ENCODE data around the gene JADE2.

The JADE2 gene

GRCh38 chr5:134578578-134579283 lies 53.3 kb downstream of the JADE2 start:
- H2AFZ ChIP-seq (ENCODE audit: low read depth, low read length), result no peak overlapping the region
- no peak overlapping the region for H3K18ac ChIP-seq (ENCODE audit: low read depth in 1 of 2, low read length in 2 of 2)
- H4K91ac ChIP-seq (ENCODE audit: low read length), result no peak overlapping the region
- no peak overlapping the region for H2BK5ac ChIP-seq (ENCODE audit: low read depth, low read length, poor library complexity, severe bottlenecking)
- H3K23ac ChIP-seq (ENCODE audit: low read length in 2 of 2), result no peak overlapping the region
- no peak overlapping the region for H2BK15ac ChIP-seq (ENCODE audit: low read depth, poor library complexity, severe bottlenecking)
- peaks cover 26% of the 10 kb centered on the region for H3K4me1 ChIP-seq (ENCODE audit: control insufficient read depth, insufficient read depth, low read depth, low read length)
- H4K8ac ChIP-seq (ENCODE audit: low read length), result no peak overlapping the region
- DNase-seq, result no peak
- H3K79me1 ChIP-seq (replicated peaks; ENCODE audit: low read length, poor library complexity, severe bottlenecking), result peaks cover 38% of the 10 kb centered on the region
- H3K36me3 ChIP-seq (ENCODE audit: control insufficient read depth in 1 of 2, insufficient read depth in 2 of 2, low read depth in 1 of 2, low read length in 2 of 2), result peaks cover 79 to 88% of the 10 kb centered on the region in 2 experiments
- H3K4me3 ChIP-seq (ENCODE audit: insufficient read depth in 1 of 2, low read depth in 1 of 2, low read length in 2 of 2), result no peak overlapping the region
- H3K9ac ChIP-seq (ENCODE audit: low read length), result no peak overlapping the region
- no peak overlapping the region for H3K27ac ChIP-seq (ENCODE audit: low read length, poor library complexity, severe bottlenecking)
- no peak overlapping the region for H2BK12ac ChIP-seq (ENCODE audit: low read length in 2 of 2)
- no peak overlapping the region for H2AK5ac ChIP-seq (ENCODE audit: low read length, severe bottlenecking)
- H3K4me2 ChIP-seq (ENCODE audit: low read length, poor library complexity, severe bottlenecking), result no peak overlapping the region
- H3K4ac ChIP-seq (ENCODE audit: low read depth in 1 of 2, low read length in 2 of 2), result no peak overlapping the region
- H3K14ac ChIP-seq (ENCODE audit: low read length in 2 of 2), result no peak overlapping the region
- WGBS, result 96% methylated on average over 31 of the region's 32 CpGs
- no peaks in the 10 kb centered on the region for H3K27me3 ChIP-seq (ENCODE audit: control insufficient read depth in 1 of 2, insufficient read depth in 1 of 2, low read length in 2 of 2)
- H2BK120ac ChIP-seq (ENCODE audit: low read depth, low read length), result no peak overlapping the region
- H3K9me3 ChIP-seq (ENCODE audit: control insufficient read depth, low read length), result no peaks in the 10 kb centered on the region

DNA sequence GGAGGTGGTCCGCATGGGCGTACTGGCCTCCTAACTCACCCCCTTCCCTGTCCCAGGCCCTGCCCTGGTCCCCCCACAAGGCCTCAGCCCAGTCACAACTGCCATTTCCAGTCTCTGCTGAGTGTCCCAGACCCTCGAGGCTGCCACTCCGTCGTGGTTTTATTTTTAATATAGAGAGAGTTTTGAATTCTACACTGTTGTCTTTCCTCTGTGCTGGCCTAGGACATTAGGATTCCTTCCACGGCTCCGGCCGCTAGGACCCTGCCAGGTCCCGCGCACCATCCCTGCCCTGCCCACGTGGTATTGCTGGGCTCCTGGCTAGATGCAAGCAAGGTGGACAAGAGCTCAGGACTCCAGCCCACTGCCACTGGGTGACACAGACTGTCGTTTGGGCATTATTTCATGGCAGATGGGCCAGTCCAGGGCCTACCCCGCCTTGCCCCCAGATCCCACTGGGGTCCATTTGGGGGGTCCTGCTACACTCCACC lies 53.9 kb downstream of the JADE2 start:
- H3K9ac ChIP-seq (ENCODE audit: low read length), result peak overlapping the region; percentile 42
- H3K14ac ChIP-seq (ENCODE audit: low read length in 2 of 2), result no peak overlapping the region
- no peak overlapping the region for H2AK5ac ChIP-seq (ENCODE audit: low read length, severe bottlenecking)
- H2BK12ac ChIP-seq (ENCODE audit: low read length in 2 of 2), result no peak overlapping the region
- H3K27me3 ChIP-seq (ENCODE audit: control insufficient read depth in 1 of 2, insufficient read depth in 1 of 2, low read length in 2 of 2), result no peaks in the 10 kb centered on the region
- no peak overlapping the region for H2BK120ac ChIP-seq (ENCODE audit: low read depth, low read length)
- peaks cover 73 to 83% of the 10 kb centered on the region in 2 experiments for H3K36me3 ChIP-seq (ENCODE audit: control insufficient read depth in 1 of 2, insufficient read depth in 2 of 2, low read depth in 1 of 2, low read length in 2 of 2)
- no peak overlapping the region for H3K4ac ChIP-seq (ENCODE audit: low read depth in 1 of 2, low read length in 2 of 2)
- no peak overlapping the region for H3K27ac ChIP-seq (ENCODE audit: low read length, poor library complexity, severe bottlenecking)
- 96% methylated on average over 11 of the region's 13 CpGs for WGBS
- H3K23ac ChIP-seq (ENCODE audit: low read length in 2 of 2), result no peak overlapping the region
- no peak overlapping the region for H2BK5ac ChIP-seq (ENCODE audit: low read depth, low read length, poor library complexity, severe bottlenecking)
- no peaks in the 10 kb centered on the region for H3K9me3 ChIP-seq (ENCODE audit: control insufficient read depth, low read length)
- peaks cover 22% of the 10 kb centered on the region for H3K4me1 ChIP-seq (ENCODE audit: control insufficient read depth, insufficient read depth, low read depth, low read length)
- no peak overlapping the region for H2BK15ac ChIP-seq (ENCODE audit: low read depth, poor library complexity, severe bottlenecking)
- DNase-seq, result no peak
- peaks cover 36% of the 10 kb centered on the region for H3K79me1 ChIP-seq (replicated peaks; ENCODE audit: low read length, poor library complexity, severe bottlenecking)
- H3K4me2 ChIP-seq (ENCODE audit: low read length, poor library complexity, severe bottlenecking), result no peak overlapping the region
- H2AFZ ChIP-seq (ENCODE audit: low read depth, low read length), result no peak overlapping the region
- H3K18ac ChIP-seq (ENCODE audit: low read depth in 1 of 2, low read length in 2 of 2), result no peak overlapping the region
- H4K91ac ChIP-seq (ENCODE audit: low read length), result no peak overlapping the region
- no peak overlapping the region for H4K8ac ChIP-seq (ENCODE audit: low read length)
- H3K4me3 ChIP-seq (ENCODE audit: insufficient read depth in 1 of 2, low read depth in 1 of 2, low read length in 2 of 2), result no peak overlapping the region

DNA sequence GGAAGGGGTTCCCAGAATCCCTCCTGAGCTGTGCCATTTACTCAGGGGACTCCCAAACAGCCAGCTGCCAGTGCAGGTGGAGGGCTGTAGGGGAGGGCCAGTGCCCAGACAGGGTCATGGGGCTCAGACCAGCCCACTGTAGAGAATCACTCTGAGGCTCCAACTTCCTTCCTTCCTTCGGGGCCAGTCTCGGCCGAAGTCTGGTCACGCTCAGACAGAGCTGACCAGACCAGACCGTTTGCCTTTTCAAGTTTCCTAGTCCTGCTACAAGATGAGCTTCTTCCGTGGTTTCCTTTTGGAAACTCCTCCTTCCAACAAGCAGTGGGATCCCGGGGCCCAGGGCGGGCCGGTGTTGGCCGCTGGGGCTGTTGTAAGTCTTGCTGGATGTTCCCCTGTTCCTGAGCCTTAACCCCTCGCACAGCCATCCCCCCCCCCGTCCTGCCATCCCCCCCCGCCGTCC lies 54.6 kb downstream of the JADE2 start:
- Histone ChIP-seq H3K79me1 (replicated peaks; ENCODE audit: low read length, poor library complexity, severe bottlenecking) (peaks cover 34% of the 10 kb centered on the region), H3K4me1 (ENCODE audit: control insufficient read depth, insufficient read depth, low read depth, low read length) (peaks cover 16% of the 10 kb centered on the region), H2BK12ac (ENCODE audit: low read length in 2 of 2) (no peak overlapping the region), H3K23ac (ENCODE audit: low read length in 2 of 2) (no peak overlapping the region), H3K27ac (ENCODE audit: low read length, poor library complexity, severe bottlenecking) (no peak overlapping the region), H3K4ac (ENCODE audit: low read depth in 1 of 2, low read length in 2 of 2) (no peak overlapping the region), H4K91ac (ENCODE audit: low read length) (no peak overlapping the region), H2BK5ac (ENCODE audit: low read depth, low read length, poor library complexity, severe bottlenecking) (no peak overlapping the region), H3K9ac (ENCODE audit: low read length) (peak overlapping the region; percentile 42), H3K36me3 (ENCODE audit: control insufficient read depth in 1 of 2, insufficient read depth in 2 of 2, low read depth in 1 of 2, low read length in 2 of 2) (peaks cover 66 to 77% of the 10 kb centered on the region in 2 experiments), H3K27me3 (ENCODE audit: control insufficient read depth in 1 of 2, insufficient read depth in 1 of 2, low read length in 2 of 2) (no peaks in the 10 kb centered on the region), H3K4me2 (ENCODE audit: low read length, poor library complexity, severe bottlenecking) (no peak overlapping the region), H2BK15ac (ENCODE audit: low read depth, poor library complexity, severe bottlenecking) (no peak overlapping the region), H3K14ac (ENCODE audit: low read length in 2 of 2) (no peak overlapping the region), H4K8ac (ENCODE audit: low read length) (no peak overlapping the region), H2AFZ (ENCODE audit: low read depth, low read length) (no peak overlapping the region), H3K18ac (ENCODE audit: low read depth in 1 of 2, low read length in 2 of 2) (no peak overlapping the region), H3K9me3 (ENCODE audit: control insufficient read depth, low read length) (no peaks in the 10 kb centered on the region), H2AK5ac (ENCODE audit: low read length, severe bottlenecking) (no peak overlapping the region), H3K4me3 (ENCODE audit: insufficient read depth in 1 of 2, low read depth in 1 of 2, low read length in 2 of 2) (no peak overlapping the region), H2BK120ac (ENCODE audit: low read depth, low read length) (no peak overlapping the region)
- DNase-seq, result no peak
- WGBS, result 93% methylated on average over 10 of the region's 14 CpGs

DNA sequence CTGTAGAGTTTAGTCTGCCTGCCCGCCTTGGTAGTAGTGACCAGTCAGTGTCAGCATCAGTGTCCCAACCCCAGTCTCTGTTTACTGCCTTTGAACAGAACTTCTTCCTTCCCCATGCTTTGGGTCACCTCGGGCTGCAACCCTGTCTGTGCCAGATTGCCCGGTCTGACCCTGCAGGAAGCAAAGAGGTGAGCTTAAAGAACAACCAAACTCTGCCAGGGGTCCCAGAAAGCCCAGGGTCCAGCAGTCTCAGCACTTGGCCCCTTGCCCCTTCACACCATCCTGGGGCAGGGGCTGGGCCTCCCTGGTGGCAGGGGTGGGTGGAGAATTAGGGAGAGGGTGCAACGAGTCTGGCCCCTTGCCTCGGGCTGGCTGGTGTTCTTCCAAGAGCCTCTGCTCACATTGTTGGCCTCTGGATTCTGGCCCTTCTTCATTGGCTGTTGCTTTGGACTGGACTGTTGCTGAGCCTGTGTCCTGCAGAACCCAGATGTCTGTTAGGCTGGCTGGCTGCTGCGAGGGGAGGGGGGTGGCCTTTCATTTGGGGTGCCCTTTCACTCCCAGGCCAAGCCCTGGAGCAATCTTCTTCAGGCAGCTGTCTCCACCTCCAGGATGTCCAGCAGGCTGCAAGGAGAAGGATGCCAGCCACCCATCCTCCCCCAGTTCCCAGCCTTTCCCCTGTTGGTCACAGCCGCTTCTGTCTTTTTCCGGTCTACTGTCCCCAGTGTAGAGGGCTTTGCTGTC lies 55.9 kb downstream of the JADE2 start:
- Histone ChIP-seq H3K79me1 (replicated peaks; ENCODE audit: low read length, poor library complexity, severe bottlenecking) (peaks cover 25% of the 10 kb centered on the region), H2BK12ac (ENCODE audit: low read length in 2 of 2) (no peak overlapping the region), H3K4me1 (ENCODE audit: control insufficient read depth, insufficient read depth, low read depth, low read length) (peaks cover 12% of the 10 kb centered on the region), H2BK5ac (ENCODE audit: low read depth, low read length, poor library complexity, severe bottlenecking) (no peak overlapping the region), H3K14ac (ENCODE audit: low read length in 2 of 2) (no peak overlapping the region), H3K18ac (ENCODE audit: low read depth in 1 of 2, low read length in 2 of 2) (no peak overlapping the region), H2BK15ac (ENCODE audit: low read depth, poor library complexity, severe bottlenecking) (no peak overlapping the region), H3K4me2 (ENCODE audit: low read length, poor library complexity, severe bottlenecking) (no peak overlapping the region), H3K27me3 (ENCODE audit: control insufficient read depth in 1 of 2, insufficient read depth in 1 of 2, low read length in 2 of 2) (no peaks in the 10 kb centered on the region), H3K27ac (ENCODE audit: low read length, poor library complexity, severe bottlenecking) (no peak overlapping the region), H2AFZ (ENCODE audit: low read depth, low read length) (no peak overlapping the region), H3K9me3 (ENCODE audit: control insufficient read depth, low read length) (no peaks in the 10 kb centered on the region), H3K4ac (ENCODE audit: low read depth in 1 of 2, low read length in 2 of 2) (no peak overlapping the region), H2BK120ac (ENCODE audit: low read depth, low read length) (no peak overlapping the region), H3K36me3 (ENCODE audit: control insufficient read depth in 1 of 2, insufficient read depth in 2 of 2, low read depth in 1 of 2, low read length in 2 of 2) (peaks cover 52 to 63% of the 10 kb centered on the region in 2 experiments), H4K8ac (ENCODE audit: low read length) (no peak overlapping the region), H3K23ac (ENCODE audit: low read length in 2 of 2) (no peak overlapping the region), H3K4me3 (ENCODE audit: insufficient read depth in 1 of 2, low read depth in 1 of 2, low read length in 2 of 2) (no peak overlapping the region), H4K91ac (ENCODE audit: low read length) (no peak overlapping the region), H3K9ac (ENCODE audit: low read length) (peak overlapping the region; percentile 34), H2AK5ac (ENCODE audit: low read length, severe bottlenecking) (no peak overlapping the region)
- WGBS, result 95% methylated on average over 6 of the region's 8 CpGs
- DNase-seq, result no peak

All from mesenchymal stem cell (in vitro differentiated cells and primary cell).